ENCODE results near the gene BABAM2. TPM values are rescaled to one million over a fixed set of nuclear protein-coding genes. Genes with fewer than 3 reads are reported as not detected.
A peak's percentile ranks its signal among the peaks of the same experiment; 100 is the strongest.

BABAM2 gene
- total and polyA plus RNA-seq, 2 of the 4 experiments (the other 2 are of a cell fraction): 20.9 to 23.1 TPM

GRCh38 chr2:28009732-28010131 lies 119.2 kb downstream of the BABAM2 start:
- Histone ChIP-seq H2BK20ac (ENCODE audit: low read depth, low read length) (no peak overlapping the region), H3K23ac (ENCODE audit: low read depth, low read length) (no peak overlapping the region), H2BK5ac (ENCODE audit: low read depth, low read length, poor library complexity, severe bottlenecking) (no peak overlapping the region), H3K14ac (replicated peaks; ENCODE audit: low read depth, low read length) (no peak overlapping the region), H3K9ac (ENCODE audit: low read depth, low read length) (no peak overlapping the region), H2AK5ac (ENCODE audit: low read depth, low read length) (no peak overlapping the region), H3K9me3 (ENCODE audit: control insufficient read depth, insufficient read depth, low read length) (no peaks in the 10 kb centered on the region), H3K4me2 (ENCODE audit: low read depth, low read length) (no peak overlapping the region), H3K27me3 (ENCODE audit: control insufficient read depth, insufficient read depth, low read length) (no peaks in the 10 kb centered on the region), H3K56ac (ENCODE audit: extremely low read depth, insufficient read depth, low read length) (no peak overlapping the region), H4K91ac (ENCODE audit: insufficient read depth, low read depth, low read length) (no peak overlapping the region), H4K5ac (ENCODE audit: low read depth, low read length) (no peak overlapping the region), H3K36me3 (ENCODE audit: control insufficient read depth, insufficient read depth, low read length) (no peaks in the 10 kb centered on the region), H2AK9ac (replicated peaks; ENCODE audit: low read depth, low read length, poor library complexity) (no peak overlapping the region), H3K4me1 (ENCODE audit: control insufficient read depth, insufficient read depth, low read length) (no peaks in the 10 kb centered on the region), H2AFZ (replicated peaks; ENCODE audit: low read length, poor library complexity) (no peak overlapping the region), H4K20me1 (ENCODE audit: insufficient read depth, low read length) (no peaks in the 10 kb centered on the region), H3K27ac (ENCODE audit: insufficient read depth, low read length) (no peak overlapping the region), H2BK15ac (ENCODE audit: low read depth, low read length) (no peak overlapping the region), H4K8ac (ENCODE audit: low read depth in 2 of 2, low read length in 2 of 2) (no peak overlapping the region), H3K18ac (ENCODE audit: low read depth, low read length) (no peak overlapping the region), H3K9me1 (ENCODE audit: insufficient read depth, low read length) (no peaks in the 10 kb centered on the region), H3K79me1 (ENCODE audit: low read depth in 1 of 2, low read length in 2 of 2) (no peaks in the 10 kb centered on the region), H3K4me3 (ENCODE audit: insufficient read depth, low read depth, low read length) (no peak overlapping the region), H3K4ac (ENCODE audit: low read depth, low read length) (no peak overlapping the region), H2BK120ac (ENCODE audit: low read depth, low read length) (no peak overlapping the region)
- POLR2A ChIA-PET (ENCODE audit: unreplicated experiment): no interaction called here
- dilution Hi-C loops (cut with HindIII; ENCODE audit: low sequenced_read_pairs, unreplicated experiment) (no loop called here), in situ Hi-C loops (cut with MboI; ENCODE audit: low sequenced_read_pairs) (no loop called here), intact Hi-C loops (cut with micrococcal nuclease) (loop anchor here (5.0 kb wide), 1 partner anchor 63 kb away; no protein-coding TSS in a partner anchor)
- DNase-seq (peak; percentile 15), ATAC-seq (ENCODE audit: low read depth) (no peak)
- CTCF ChIA-PET: no interaction called here
- TF ChIP-seq RFX5 (IDR thresholded peaks at IDR 0.05; ENCODE audit: low read depth, low read length) (no peak), MXI1 (IDR thresholded peaks at IDR 0.05; ENCODE audit: borderline replicate concordance, low read depth, low read length) (no peak), CEBPB (IDR thresholded peaks at IDR 0.05; ENCODE audit: low read depth, low read length) (no peak), BHLHE40 (IDR thresholded peaks at IDR 0.05; ENCODE audit: low read depth, low read length) (no peak), CTCF (conservative IDR thresholded peaks at IDR 0.05; ENCODE audit: low read depth, low read length) (no peak), FOS (IDR thresholded peaks at IDR 0.05; ENCODE audit: low read depth, low read length) (no peak), RCOR1 (IDR thresholded peaks at IDR 0.05; ENCODE audit: insufficient replicate concordance, low read length) (no peak), NFE2L2 (IDR thresholded peaks at IDR 0.05; ENCODE audit: low read depth, low read length) (no peak), RAD21 (IDR thresholded peaks at IDR 0.05; ENCODE audit: low read length) (no peak), MAFK (IDR thresholded peaks at IDR 0.05; ENCODE audit: low read depth, low read length) (no peak), CHD1 (IDR thresholded peaks at IDR 0.05; ENCODE audit: low read depth, low read length) (no peak), POLR2A (IDR thresholded peaks at IDR 0.05; ENCODE audit: low read depth, low read length) (no peak)
- no TSS peak for BruUV-seq (replicated peaks)
